ENCODE measurements around the gene RAET1L. TPM values are rescaled to one million over a fixed set of nuclear protein-coding genes. Genes with fewer than 3 reads are reported as not detected.
"Not testable (repeated sequence)": the region's sequence is repeated elsewhere in the genome, so short reads cannot be mapped to it uniquely, and the experiment has no call there.

Gene RAET1L
- total RNA-seq, 3 donors from 2014 or later, result not detected

DNA sequence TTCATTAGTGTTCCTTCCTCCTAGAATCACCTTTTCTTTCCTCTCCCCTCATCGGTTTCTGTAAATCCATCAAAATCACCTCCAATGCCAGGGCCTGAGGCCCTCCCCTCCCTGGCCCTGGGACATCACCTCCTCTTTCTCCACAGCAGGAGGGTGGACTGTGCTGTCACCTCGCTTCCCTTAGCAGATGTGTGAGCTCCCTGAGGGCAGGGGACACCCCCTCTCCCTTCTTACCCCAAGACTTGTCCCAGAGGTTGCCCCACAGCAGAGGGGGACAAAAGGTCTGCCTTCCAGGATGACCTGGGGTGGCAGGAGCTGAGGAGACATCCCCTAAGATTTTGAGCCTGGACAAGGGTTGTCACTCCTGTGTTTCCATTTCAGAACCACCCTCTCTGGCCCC lies 55.7 kb downstream of the RAET1L start:
- TF ChIP-seq POLR2AphosphoS5 (IDR thresholded peaks at IDR 0.05) (no peak), POLR2A (IDR thresholded peaks at IDR 0.05) (no peak)
- TF ChIP-seq, protein P1, sequence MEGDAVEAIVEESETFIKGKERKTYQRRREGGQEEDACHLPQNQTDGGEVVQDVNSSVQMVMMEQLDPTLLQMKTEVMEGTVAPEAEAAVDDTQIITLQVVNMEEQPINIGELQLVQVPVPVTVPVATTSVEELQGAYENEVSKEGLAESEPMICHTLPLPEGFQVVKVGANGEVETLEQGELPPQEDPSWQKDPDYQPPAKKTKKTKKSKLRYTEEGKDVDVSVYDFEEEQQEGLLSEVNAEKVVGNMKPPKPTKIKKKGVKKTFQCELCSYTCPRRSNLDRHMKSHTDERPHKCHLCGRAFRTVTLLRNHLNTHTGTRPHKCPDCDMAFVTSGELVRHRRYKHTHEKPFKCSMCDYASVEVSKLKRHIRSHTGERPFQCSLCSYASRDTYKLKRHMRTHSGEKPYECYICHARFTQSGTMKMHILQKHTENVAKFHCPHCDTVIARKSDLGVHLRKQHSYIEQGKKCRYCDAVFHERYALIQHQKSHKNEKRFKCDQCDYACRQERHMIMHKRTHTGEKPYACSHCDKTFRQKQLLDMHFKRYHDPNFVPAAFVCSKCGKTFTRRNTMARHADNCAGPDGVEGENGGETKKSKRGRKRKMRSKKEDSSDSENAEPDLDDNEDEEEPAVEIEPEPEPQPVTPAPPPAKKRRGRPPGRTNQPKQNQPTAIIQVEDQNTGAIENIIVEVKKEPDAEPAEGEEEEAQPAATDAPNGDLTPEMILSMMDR (IDR thresholded peaks at IDR 0.05), result no peak
- Histone ChIP-seq H3K36me3 (no peaks in the 10 kb centered on the region), H3K27me3 (peaks cover 0 to 25% of the 10 kb centered on the region in 2 donors), H3K4me3 (no peak overlapping the region), H3K9me3 (no peaks in the 10 kb centered on the region), H3K27ac (no peak overlapping the region), H3K4me1 (no peaks in the 10 kb centered on the region)
- no peak for DNase-seq (ENCODE audit: low spot score in 2 of 2)
- intact Hi-C loops (cut with DNase I; ENCODE audit: low total_unique reads), result no loop called here

DNA sequence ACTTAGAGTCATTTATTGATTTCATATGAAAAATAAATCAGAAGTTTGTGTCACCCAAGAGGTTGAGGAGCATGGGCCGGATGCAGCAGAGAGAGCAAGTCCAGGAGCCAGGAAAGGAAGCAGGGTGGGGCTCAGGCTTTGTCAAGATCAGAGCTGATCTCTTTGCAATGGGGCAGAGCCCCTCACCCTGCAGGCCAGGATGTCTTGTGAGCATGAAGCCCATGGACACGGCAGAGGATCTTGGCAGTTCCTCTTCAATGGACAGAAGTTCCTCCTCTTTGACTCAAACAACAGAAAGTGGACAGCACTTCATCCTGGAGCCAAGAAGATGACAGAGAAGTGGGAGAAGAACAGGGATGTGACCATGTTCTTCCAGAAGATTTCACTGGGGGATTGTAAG lies 56.4 kb downstream of the RAET1L start:
- intact Hi-C loops (cut with DNase I; ENCODE audit: low total_unique reads); H3K27ac ChIP-seq; DNase-seq (ENCODE audit: low spot score in 2 of 2); H3K4me3 ChIP-seq; H3K36me3 ChIP-seq; H3K4me1 ChIP-seq; H3K9me3 ChIP-seq: not testable (repeated sequence)
- H3K27me3 ChIP-seq, result peaks cover 0 to 28% of the 10 kb centered on the region in 2 donors

Other genes with a start within 250 kb of the RAET1L start
- 10 to 100 TPM; 30.6 to 44.9 (median 35.8) TPM for gene LRP11, start 161.2 kb downstream of the RAET1L start, total RNA-seq
- 1 to 10 TPM in 1 of 3 donors, not detected in 2; 2.0 TPM for gene RAET1E, start 127.4 kb downstream of the RAET1L start, total RNA-seq
- gene RAET1G, start 102.4 kb downstream of the RAET1L start, total RNA-seq, result 1 to 10 TPM in 1 of 3 donors, not detected in 2; 2.2 TPM
- gene ULBP2, start 83.5 kb downstream of the RAET1L start, total RNA-seq, result 1 to 10 TPM in 1 of 3 donors, under 1 TPM in 1, not detected in 1; 0.88 to 1.3 TPM
- gene ULBP1, start 61.6 kb downstream of the RAET1L start, total RNA-seq, result under 1 TPM in 2 of 3 donors, not detected in 1; under 0.01 to 0.29 TPM
- gene ULBP3, start 43.6 kb upstream of the RAET1L start, total RNA-seq, result 1 to 10 TPM in 1 of 3 donors, under 1 TPM in 2; 0.64 to 2.0 (median 0.73) TPM
- 1 to 10 TPM in 2 of 3 donors, not detected in 1; 3.3 to 5.6 TPM for gene PPP1R14C, start 117.5 kb upstream of the RAET1L start, total RNA-seq

Data from breast epithelium (tissue), 4 donors.